Chondrocyte (in vitro differentiated cells): Measurements from ENCODE around the gene FIBCD1. TPM values are rescaled to one million over a fixed set of nuclear protein-coding genes. Genes with fewer than 3 reads are reported as not detected.

Source experiments
- DNase-seq: peaks from one replicate; pipeline ENCODE4 v3.0.0; 2021; ENCODE audit warnings: mixed read lengths, low spot score
- H3K27ac Mint-ChIP-seq: one replicate; pipeline ENCODE4 v1.8.0; 2021; ENCODE audit warnings: mild to moderate bottlenecking, moderate library complexity, mixed read lengths; ENCODE audit not compliant: unreplicated experiment
- H3K27me3 Mint-ChIP-seq: 2 replicates; pipeline ENCODE4 v1.8.0; 2021; ENCODE audit warnings: low read depth, mixed read lengths
- H3K36me3 Mint-ChIP-seq: 2 replicates; pipeline ENCODE4 v1.8.0; 2021; ENCODE audit warnings: low read depth, mixed read lengths
- H3K4me1 Mint-ChIP-seq: 2 replicates; pipeline ENCODE4 v1.8.0; 2021; ENCODE audit warnings: low read depth, mild to moderate bottlenecking, mixed read lengths
- H3K4me3 Mint-ChIP-seq: one replicate; pipeline ENCODE4 v1.8.0; 2021; ENCODE audit warnings: mild to moderate bottlenecking, moderate library complexity, mixed read lengths; ENCODE audit not compliant: unreplicated experiment
- H3K9me3 Mint-ChIP-seq: 2 replicates; pipeline ENCODE4 v1.8.0; 2021; ENCODE audit warnings: low read depth, mixed read lengths
- CTCF ChIP-seq: fragments of 200-600 bp; sonication (generic); IDR thresholded peaks from 2 replicates; pipeline ENCODE4 v1.5.0; 2021; ENCODE audit warnings: antibody characterized with exemption, mild to moderate bottlenecking, moderate library complexity
- total RNA-seq: library from RNA; stranded (reverse); gene quantifications from 3 replicates; pipeline ENCODE4 v1.2.1, GENCODE V29; 2021

Gene FIBCD1
- total RNA-seq, 1 donor from 2014 or later = 8.3 TPM

- Mint-ChIP-seq H3K4me1 (no peaks in the 10 kb centered on the region), H3K36me3 (peaks cover 4% of the 10 kb centered on the region), H3K9me3 (no peaks in the 10 kb centered on the region), H3K27me3 (peaks cover 5% of the 10 kb centered on the region), H3K27ac (no peak overlapping the region), H3K4me3 (no peak overlapping the region)
- no peak for DNase-seq
- TF ChIP-seq CTCF = no peak
Measured at GRCh38 chr9:130918826-130919558, 20.1 kb downstream of the FIBCD1 start.

GRCh38 chr9:130918101-130918825 is 20.8 kb downstream of the FIBCD1 start:
- no peak overlapping the region for H3K27ac Mint-ChIP-seq
- H3K9me3 Mint-ChIP-seq = no peaks in the 10 kb centered on the region
- peaks cover 1% of the 10 kb centered on the region for H3K4me1 Mint-ChIP-seq
- no peak for DNase-seq
- peaks cover 5% of the 10 kb centered on the region for H3K27me3 Mint-ChIP-seq
- no peak overlapping the region for H3K4me3 Mint-ChIP-seq
- H3K36me3 Mint-ChIP-seq = peaks cover 4% of the 10 kb centered on the region
- TF ChIP-seq CTCF = no peak

GRCh38 chr9:130917168-130917960 is 21.7 kb downstream of the FIBCD1 start:
- Mint-ChIP-seq H3K4me1 (peaks cover 4% of the 10 kb centered on the region), H3K27ac (no peak overlapping the region), H3K9me3 (no peaks in the 10 kb centered on the region), H3K4me3 (no peak overlapping the region), H3K27me3 (peaks cover 2% of the 10 kb centered on the region), H3K36me3 (no peaks in the 10 kb centered on the region)
- no peak for TF ChIP-seq CTCF
- DNase-seq = no peak

GRCh38 chr9:130915096-130915447 is 24.0 kb downstream of the FIBCD1 start:
- no peaks in the 10 kb centered on the region for H3K36me3 Mint-ChIP-seq
- H3K27me3 Mint-ChIP-seq = peaks cover 2% of the 10 kb centered on the region
- H3K27ac Mint-ChIP-seq = no peak overlapping the region
- no peak overlapping the region for H3K4me3 Mint-ChIP-seq
- H3K9me3 Mint-ChIP-seq = no peaks in the 10 kb centered on the region
- H3K4me1 Mint-ChIP-seq = peaks cover 4% of the 10 kb centered on the region
- no peak for TF ChIP-seq CTCF
- DNase-seq = no peak

- H3K9me3 Mint-ChIP-seq = no peaks in the 10 kb centered on the region
- H3K36me3 Mint-ChIP-seq = no peaks in the 10 kb centered on the region
- H3K27ac Mint-ChIP-seq = no peak overlapping the region
Measured at GRCh38 chr9:130914417-130915095, 24.5 kb downstream of the FIBCD1 start.

More at GRCh38 chr9:130914417-130915095, 24.5 kb downstream of the FIBCD1 start:
- H3K27me3 Mint-ChIP-seq = peaks cover 2% of the 10 kb centered on the region
- peaks cover 4% of the 10 kb centered on the region for H3K4me1 Mint-ChIP-seq
- DNase-seq = no peak
- no peak for TF ChIP-seq CTCF
- no peak overlapping the region for H3K4me3 Mint-ChIP-seq
